Hepatocyte (in vitro differentiated cells): ENCODE data around the gene DAZL. TPM values are rescaled to one million over a fixed set of nuclear protein-coding genes. Genes with fewer than 3 reads are reported as not detected.
"Not testable (repeated sequence)": the region's sequence is repeated elsewhere in the genome, so short reads cannot be mapped to it uniquely, and the experiment has no call there.

ENCODE experiments used
- DNase-seq: peaks from one replicate; pipeline ENCODE4 v3.0.0-alpha.2; 2016; ENCODE audit warnings: low spot score
- H2AFZ ChIP-seq: fragments of 200-600 bp; sonication (generic); 2 replicates; pipeline ENCODE4 v1.6.0; 2016; ENCODE audit warnings: antibody characterized with exemption, mild to moderate bottlenecking
- H3K27ac ChIP-seq: fragments of 200-600 bp; sonication (generic); 2 replicates; pipeline ENCODE4 v1.5.1; 2016; ENCODE audit warnings: mild to moderate bottlenecking
- H3K27me3 ChIP-seq: fragments of 200-600 bp; sonication (generic); 2 replicates; pipeline ENCODE4 v1.6.1; 2016
- H3K36me3 ChIP-seq: fragments of 200-600 bp; sonication (generic); replicated peaks from 2 replicates; pipeline ENCODE4 v1.5.1; 2016; ENCODE audit warnings: low read depth; ENCODE audit not compliant: insufficient read depth
- H3K4me1 ChIP-seq: fragments of 200-600 bp; sonication (generic); 2 replicates; pipeline ENCODE4 v1.5.1; 2016; ENCODE audit warnings: mild to moderate bottlenecking, moderate library complexity; ENCODE audit not compliant: insufficient read depth
- H3K4me2 ChIP-seq: fragments of 200-600 bp; sonication (generic); 2 replicates; pipeline ENCODE4 v1.6.0; 2016
- H3K4me3 ChIP-seq: fragments of 200-600 bp; sonication (generic); 2 replicates; pipeline ENCODE4 v1.5.1; 2016; ENCODE audit warnings: mild to moderate bottlenecking
- H3K79me2 ChIP-seq: fragments of 200-600 bp; sonication (generic); 2 replicates; pipeline ENCODE4 v1.6.0; 2017; ENCODE audit warnings: mild to moderate bottlenecking
- H3K9me2 ChIP-seq: fragments of 200-600 bp; sonication (generic); replicated peaks from 2 replicates; pipeline ENCODE4 v1.6.0; 2017; ENCODE audit warnings: mild to moderate bottlenecking; ENCODE audit not compliant: insufficient read depth
- H3K9me3 ChIP-seq: fragments of 200-600 bp; sonication (generic); 2 replicates; pipeline ENCODE4 v1.5.1; 2016; ENCODE audit warnings: low read depth, mild to moderate bottlenecking
- H4K20me1 ChIP-seq: fragments of 200-600 bp; sonication (generic); 2 replicates; pipeline ENCODE4 v1.6.0; 2016; ENCODE audit warnings: mild to moderate bottlenecking; ENCODE audit not compliant: insufficient read depth, poor library complexity, severe bottlenecking
- EZH2 ChIP-seq: fragments of 200-600 bp; sonication (generic); IDR thresholded peaks from 2 replicates; pipeline ENCODE4 v1.6.1; 2016; ENCODE audit warnings: antibody characterized with exemption, mild to moderate bottlenecking, borderline replicate concordance
- EZH2phosphoT487 ChIP-seq: fragments of 200-600 bp; sonication (generic); IDR thresholded peaks from one replicate; pipeline ENCODE4 v1.6.1; 2018; ENCODE audit warnings: antibody characterized with exemption, mild to moderate bottlenecking, low read depth, moderate library complexity; ENCODE audit not compliant: unreplicated experiment, severe bottlenecking
- WGBS: methylation state at CpG from one replicate; pipeline ENCODE4 v1.1.6; 2016; ENCODE audit warnings: low lambda C conversion rate; ENCODE audit errors: missing lambda C conversion rate; 5-methylcytosine and 5-hydroxymethylcytosine counted together
- polyA plus RNA-seq: library from polyadenylated mRNA; unstranded; fragments of >200 nt; fragmentation: Nextera tagmentation; extraction: Ambion mirVana; gene quantifications from 2 replicates; pipeline ENCODE4 v1.2.1, GENCODE V29; 2016
- total RNA-seq: library from RNA; depleted of rRNA; stranded (reverse); fragments of >200 nt; gene quantifications from 2 replicates; pipeline ENCODE4 v1.2.3, GENCODE V29; 2014
- TF ChIP-seq, protein P1 (sequence below): fragments of 200-600 bp; sonication (generic); IDR thresholded peaks from 2 replicates; pipeline ENCODE4 v1.5.1; 2016; ENCODE audit warnings: antibody characterized with exemption, mild to moderate bottlenecking; ENCODE audit not compliant: poor library complexity

Gene DAZL
- total and polyA plus RNA-seq, 2 experiments from 2014 or later: 0.33 TPM; not detected in 1

DNA sequence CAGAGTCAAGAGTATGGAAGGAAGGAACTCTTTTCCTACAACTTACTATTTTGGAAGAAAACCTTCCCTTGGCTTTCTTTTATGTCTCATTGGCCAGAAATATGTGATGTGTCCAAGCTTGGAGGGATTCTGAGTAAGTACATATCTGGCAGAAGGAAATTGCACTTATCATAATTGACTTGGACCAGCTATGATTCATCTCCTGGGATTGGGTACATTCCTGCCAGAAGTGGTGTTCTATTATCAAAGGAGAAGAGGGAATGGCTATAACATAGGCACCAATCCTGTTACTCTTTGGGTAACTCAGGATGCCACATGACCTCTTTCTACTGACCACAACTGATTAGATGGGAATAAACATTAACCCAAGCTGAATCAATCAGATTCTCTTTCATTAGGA lies 13.5 kb upstream of the DAZL start:
- H3K36me3 ChIP-seq: no peaks in the 10 kb centered on the region
- no peak overlapping the region for H3K4me3 ChIP-seq
- no peaks in the 10 kb centered on the region for H4K20me1 ChIP-seq
- no peaks in the 10 kb centered on the region for H3K79me2 ChIP-seq
- DNase-seq: no peak
- TF ChIP-seq, protein P1, sequence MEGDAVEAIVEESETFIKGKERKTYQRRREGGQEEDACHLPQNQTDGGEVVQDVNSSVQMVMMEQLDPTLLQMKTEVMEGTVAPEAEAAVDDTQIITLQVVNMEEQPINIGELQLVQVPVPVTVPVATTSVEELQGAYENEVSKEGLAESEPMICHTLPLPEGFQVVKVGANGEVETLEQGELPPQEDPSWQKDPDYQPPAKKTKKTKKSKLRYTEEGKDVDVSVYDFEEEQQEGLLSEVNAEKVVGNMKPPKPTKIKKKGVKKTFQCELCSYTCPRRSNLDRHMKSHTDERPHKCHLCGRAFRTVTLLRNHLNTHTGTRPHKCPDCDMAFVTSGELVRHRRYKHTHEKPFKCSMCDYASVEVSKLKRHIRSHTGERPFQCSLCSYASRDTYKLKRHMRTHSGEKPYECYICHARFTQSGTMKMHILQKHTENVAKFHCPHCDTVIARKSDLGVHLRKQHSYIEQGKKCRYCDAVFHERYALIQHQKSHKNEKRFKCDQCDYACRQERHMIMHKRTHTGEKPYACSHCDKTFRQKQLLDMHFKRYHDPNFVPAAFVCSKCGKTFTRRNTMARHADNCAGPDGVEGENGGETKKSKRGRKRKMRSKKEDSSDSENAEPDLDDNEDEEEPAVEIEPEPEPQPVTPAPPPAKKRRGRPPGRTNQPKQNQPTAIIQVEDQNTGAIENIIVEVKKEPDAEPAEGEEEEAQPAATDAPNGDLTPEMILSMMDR: no peak
- TF ChIP-seq EZH2 (no peak), EZH2phosphoT487 (no peak)
- H3K4me2 ChIP-seq: no peak overlapping the region
- H3K27me3 ChIP-seq: no peaks in the 10 kb centered on the region
- no peak overlapping the region for H3K27ac ChIP-seq
- no peak overlapping the region for H2AFZ ChIP-seq
- no peaks in the 10 kb centered on the region for H3K9me3 ChIP-seq
- H3K9me2 ChIP-seq: no peaks in the 10 kb centered on the region
- H3K4me1 ChIP-seq: no peaks in the 10 kb centered on the region

DNA sequence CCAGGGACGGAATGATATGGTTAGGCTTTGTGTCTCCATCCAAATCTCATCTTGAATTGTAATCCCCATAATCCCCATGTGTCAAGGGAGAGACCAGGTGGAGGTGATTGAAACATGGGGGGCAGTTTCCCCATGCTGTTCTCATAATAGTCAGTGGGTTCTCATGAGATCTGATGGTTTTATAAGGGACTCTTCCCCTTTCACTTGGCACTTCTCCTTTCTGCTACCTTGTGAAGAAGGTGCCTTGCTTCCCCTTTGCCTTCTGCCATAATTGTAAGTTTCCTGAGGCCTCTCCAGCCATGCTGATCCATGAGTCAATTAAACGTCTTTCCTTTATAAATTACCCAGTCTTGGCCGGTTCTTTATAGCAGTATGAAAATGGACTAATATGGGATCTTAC lies 11.9 kb upstream of the DAZL start:
- H4K20me1 ChIP-seq, H3K27ac ChIP-seq, H2AFZ ChIP-seq, DNase-seq, H3K36me3 ChIP-seq, H3K27me3 ChIP-seq, H3K9me2 ChIP-seq, H3K4me3 ChIP-seq, H3K9me3 ChIP-seq, H3K4me2 ChIP-seq, H3K4me1 ChIP-seq, H3K79me2 ChIP-seq: not testable (repeated sequence)
- WGBS: 91% methylated on average over 3 of the region's 3 CpGs

DNA sequence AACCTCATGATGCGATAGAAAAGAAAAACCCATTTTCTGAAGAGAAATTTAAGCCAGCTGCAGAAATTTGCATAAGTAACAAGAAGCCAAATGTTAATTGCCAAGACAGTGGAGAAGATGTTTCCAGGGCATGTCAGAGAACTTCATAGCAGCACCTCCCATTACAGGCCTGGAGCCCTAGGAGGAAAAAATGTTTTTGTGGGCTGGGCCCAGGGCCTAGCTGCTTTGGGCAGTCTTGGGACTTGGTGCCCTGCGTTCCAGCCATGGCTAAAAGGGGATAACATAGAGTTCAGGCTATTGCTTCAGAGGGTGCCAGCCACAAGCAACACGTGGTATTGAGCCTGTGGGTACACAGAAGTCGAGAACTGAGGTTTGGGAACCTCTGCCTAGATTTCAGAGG lies 10.9 kb upstream of the DAZL start:
- H3K4me3 ChIP-seq: no peak overlapping the region
- H3K27ac ChIP-seq: no peak overlapping the region
- TF ChIP-seq, protein P1: no peak
- TF ChIP-seq EZH2 (no peak), EZH2phosphoT487 (no peak)
- H3K4me1 ChIP-seq: no peaks in the 10 kb centered on the region
- no peaks in the 10 kb centered on the region for H3K36me3 ChIP-seq
- no peak overlapping the region for H2AFZ ChIP-seq
- WGBS: 93% methylated on average over 4 of the region's 4 CpGs
- H3K9me3 ChIP-seq: no peaks in the 10 kb centered on the region
- no peaks in the 10 kb centered on the region for H4K20me1 ChIP-seq
- no peaks in the 10 kb centered on the region for H3K79me2 ChIP-seq
- H3K27me3 ChIP-seq: no peaks in the 10 kb centered on the region
- no peaks in the 10 kb centered on the region for H3K9me2 ChIP-seq
- no peak for DNase-seq
- no peak overlapping the region for H3K4me2 ChIP-seq

DNA sequence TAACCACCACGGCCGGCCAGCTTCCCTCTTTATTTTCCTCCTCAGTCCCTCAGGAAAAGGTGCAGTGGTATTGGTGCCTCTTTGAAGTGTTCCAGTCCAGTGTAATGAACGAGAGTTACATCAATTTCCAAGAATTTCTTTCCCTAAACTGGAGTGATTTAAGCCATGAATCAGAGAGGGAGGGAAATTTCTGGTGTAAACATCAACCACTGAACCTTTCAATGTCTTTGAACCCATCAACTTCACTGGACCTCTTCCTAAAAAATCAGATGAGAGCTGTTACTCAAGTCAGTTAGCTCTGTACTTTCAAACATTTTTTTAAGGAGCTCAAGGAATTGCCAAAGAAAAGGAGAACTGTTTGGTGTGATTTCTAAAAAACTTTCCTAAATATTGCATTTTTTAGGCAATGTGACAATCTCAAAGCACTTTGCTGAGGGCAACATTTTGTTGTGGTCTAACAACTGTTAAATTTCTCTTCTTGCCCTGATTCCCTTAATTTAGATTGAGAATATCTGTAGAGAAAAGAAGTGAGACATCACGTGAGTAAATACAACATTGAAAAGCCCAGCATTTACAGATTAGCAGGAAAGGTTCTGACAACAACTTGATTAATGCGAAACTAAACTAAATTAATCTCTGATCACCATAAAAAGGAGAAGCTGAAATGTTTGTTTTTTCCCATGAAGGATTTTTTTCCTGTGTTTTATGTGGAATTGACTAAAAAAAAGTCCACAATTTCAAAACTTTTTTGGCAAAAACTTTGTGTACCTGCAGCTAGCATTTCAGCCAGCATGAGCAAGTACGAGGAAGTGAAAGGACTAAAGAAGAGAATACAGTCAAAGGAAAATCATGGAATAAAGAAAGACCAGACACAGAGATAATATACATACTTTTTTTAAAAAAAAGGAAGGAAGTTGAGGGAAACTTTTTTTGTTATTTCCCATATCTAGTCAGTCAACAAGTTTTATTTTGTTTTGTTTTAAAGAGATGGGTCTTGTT lies 9.1 kb upstream of the DAZL start:
- H3K36me3 ChIP-seq: no peaks in the 10 kb centered on the region
- H2AFZ ChIP-seq: no peak overlapping the region
- no peak overlapping the region for H3K4me3 ChIP-seq
- no peaks in the 10 kb centered on the region for H3K27me3 ChIP-seq
- H3K9me3 ChIP-seq: no peaks in the 10 kb centered on the region
- no peak overlapping the region for H3K27ac ChIP-seq
- no peaks in the 10 kb centered on the region for H3K9me2 ChIP-seq
- H3K79me2 ChIP-seq: no peaks in the 10 kb centered on the region
- no peaks in the 10 kb centered on the region for H3K4me1 ChIP-seq
- H4K20me1 ChIP-seq: no peaks in the 10 kb centered on the region
- TF ChIP-seq, protein P1: no peak
- TF ChIP-seq EZH2phosphoT487: no peak
- no peak for TF ChIP-seq EZH2
- H3K4me2 ChIP-seq: no peak overlapping the region
- 82% methylated on average over 6 of the region's 6 CpGs for WGBS
- DNase-seq: no peak
